HG03521 (cell line): Measurements from ENCODE around the gene SDR9C7.
"Not testable (repeated sequence)": the region's sequence is repeated elsewhere in the genome, so short reads cannot be mapped to it uniquely, and the experiment has no call there.

Experiments used
- ATAC-seq: cut with Tn5 transposase; IDR thresholded peaks from one replicate; pipeline ENCODE4 v1.9.1; 2021; ENCODE audit warnings: mild to moderate bottlenecking, moderate library complexity; ENCODE audit not compliant: unreplicated experiment

The SDR9C7 gene

GRCh38 chr12:56933826-56934625 lies at the start of gene SDR9C7:
Gene SDR9C7, minus strand, starts transcription at chr12:56934408. Its CDS starts 147 bp downstream, at chr12:56934261.
- no peak for ATAC-seq

DNA sequence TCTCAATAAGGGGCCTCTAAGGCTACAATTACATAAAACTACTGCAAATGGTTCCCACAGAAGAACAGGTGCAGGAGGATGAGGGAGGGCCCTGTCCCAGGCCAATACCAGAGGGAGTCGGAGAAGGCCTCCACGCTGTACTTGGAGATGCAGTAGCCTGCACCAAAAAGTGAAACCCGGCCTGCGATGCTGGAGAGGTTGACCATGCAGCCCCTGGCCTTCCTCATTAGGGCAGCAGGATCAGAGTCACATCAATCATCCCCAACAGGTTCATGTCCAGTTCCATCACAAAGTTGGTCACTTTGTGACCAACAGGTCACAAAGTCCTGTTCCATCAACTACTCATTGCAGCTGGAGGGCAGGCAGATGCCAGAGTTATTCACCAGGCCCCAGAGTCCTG lies 49.2 kb upstream of the SDR9C7 start:
- no peak for ATAC-seq

- not testable (repeated sequence) for ATAC-seq
Measured at GRCh38 chr12:56982578-56983236, 48.5 kb upstream of the SDR9C7 start.

DNA sequence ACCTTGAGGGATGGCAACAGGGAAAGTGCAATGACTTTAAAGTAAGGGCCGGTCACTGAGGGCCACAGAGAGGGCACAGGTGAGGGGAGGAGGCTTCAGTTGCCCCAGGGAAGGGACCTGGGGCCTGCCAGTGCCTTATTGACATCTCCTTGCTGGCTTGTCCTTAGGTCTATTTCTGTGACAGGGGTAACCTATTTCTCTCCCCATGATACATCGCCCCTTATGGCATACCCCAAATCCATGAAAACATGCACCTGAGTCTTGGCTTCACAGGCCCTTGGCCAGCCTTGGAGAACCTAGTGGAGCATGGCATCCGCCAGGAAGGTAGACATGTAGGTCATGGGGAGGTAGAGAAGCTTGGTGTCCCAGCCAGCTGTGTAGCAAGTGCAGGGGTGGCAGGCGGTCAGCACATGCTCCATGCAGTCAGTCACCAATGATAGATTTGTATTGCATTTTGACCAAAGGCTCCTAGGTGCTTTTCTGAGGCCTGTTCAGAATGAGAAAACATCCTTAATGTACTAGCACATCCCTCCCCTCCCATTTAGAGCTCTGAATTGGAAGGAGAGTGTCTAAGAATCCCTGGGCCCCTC lies 46.8 kb upstream of the SDR9C7 start:
- ATAC-seq: no peak

DNA sequence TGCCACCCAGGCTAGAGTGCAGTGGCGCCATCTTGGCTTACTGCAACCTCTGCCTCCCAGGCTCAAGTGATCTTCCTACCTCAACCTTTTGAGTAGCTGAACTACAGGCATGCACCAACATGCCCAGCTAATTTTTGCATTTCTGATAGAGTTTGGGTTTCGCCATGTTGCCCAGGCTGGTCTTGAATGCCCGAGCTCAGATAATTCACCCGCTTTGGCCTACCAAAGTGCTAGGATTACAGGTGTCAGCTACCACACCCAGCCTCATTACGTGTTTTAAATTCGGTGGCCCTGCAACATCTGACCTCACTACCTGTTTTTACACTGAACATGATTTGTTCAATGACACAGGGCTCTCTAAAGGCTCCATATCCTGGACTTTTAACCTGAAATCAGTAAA lies 46.1 kb upstream of the SDR9C7 start:
- no peak for ATAC-seq

DNA sequence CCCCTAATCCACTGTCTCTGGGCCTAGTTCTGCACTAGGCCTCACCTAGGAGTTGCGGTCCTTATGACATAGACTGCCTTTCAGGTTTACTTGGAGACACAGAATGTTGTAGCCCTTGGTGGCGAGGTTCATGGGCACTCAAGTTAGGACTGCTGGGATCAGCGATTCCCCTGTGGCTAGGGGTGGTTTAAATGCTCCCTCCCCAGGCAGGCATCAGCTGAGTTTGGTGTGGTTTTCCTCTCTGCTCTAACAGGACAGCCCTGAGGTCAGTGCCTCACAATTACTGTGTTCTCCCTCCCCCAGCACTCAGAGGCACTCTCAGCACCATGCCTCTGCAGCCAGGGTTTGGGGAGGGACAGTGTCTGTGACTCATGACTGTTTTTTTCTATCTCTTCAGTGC lies 45.4 kb upstream of the SDR9C7 start:
- ATAC-seq: no peak

DNA sequence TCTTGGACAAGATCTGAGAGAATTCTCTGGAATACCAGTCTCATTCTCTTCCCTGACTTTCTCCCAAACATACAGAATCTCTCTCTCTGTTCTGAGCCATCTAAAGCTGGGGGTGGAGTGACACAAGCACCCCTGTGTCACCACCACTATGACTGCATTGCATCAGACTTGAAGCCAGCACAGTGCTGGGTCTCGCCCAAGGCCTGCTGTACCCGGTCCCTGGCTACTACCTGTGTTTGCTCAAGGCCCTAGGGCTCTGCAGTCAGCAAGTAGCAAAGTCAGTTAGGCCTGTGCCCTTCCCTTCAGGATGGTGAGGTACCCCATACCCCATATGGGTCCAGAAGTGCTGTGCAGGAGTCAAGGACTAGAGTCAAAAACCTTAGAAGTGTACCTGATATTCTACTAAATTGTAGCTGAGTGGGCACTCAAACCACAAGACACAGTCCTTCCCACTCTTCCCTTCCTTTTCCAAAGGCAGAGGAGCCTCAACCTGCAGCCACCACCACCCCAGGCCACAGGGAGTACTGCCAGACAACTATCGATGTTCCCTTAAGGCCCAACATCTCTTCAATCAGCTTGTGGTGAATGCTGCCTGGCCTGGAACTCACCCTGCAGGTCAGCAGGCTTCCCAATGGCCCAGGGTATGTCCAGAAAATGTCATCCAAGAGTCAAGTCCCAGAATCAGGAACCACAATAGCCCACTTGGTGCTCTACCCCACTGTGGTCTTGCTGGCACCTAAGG lies 44.4 kb upstream of the SDR9C7 start:
- ATAC-seq: no peak

- not testable (repeated sequence) for ATAC-seq
Measured at GRCh38 chr12:56977361-56977760, 43.2 kb upstream of the SDR9C7 start.

DNA sequence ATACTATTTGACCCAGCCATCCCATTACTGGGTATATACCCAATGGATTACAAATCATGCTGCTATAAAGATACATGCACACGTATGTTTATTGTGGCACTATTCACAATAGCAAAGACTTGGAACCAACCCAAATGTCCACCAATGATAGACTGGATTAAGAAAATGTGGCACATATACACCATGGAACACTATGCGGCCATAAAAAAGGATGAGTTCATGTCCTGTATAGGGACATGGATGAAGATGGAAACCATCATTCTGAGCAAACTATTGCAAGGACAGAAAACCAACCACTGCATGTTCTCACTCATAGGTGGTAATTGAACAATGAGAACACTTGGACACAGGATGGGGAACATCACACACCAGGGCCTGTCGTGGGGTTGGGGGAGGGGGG lies 40.0 kb upstream of the SDR9C7 start:
- not testable (repeated sequence) for ATAC-seq

DNA sequence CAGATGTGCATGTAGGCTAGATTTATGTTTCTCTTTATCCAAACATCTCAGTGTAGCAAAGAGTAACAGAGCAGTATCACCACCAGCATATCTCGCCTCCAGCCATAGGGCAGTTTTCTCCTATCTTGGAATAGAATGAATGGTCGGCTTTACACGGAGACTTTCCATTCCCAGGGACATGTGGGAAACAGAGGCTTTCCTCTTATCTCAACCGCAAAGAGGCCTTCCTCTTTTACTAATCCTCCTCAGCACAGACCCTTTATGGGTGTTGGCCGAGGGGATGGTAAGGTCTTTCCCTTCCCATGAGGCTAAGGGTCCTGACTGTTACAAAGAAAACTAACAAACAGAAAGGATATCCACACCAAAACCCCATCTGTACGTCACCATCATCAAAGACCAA lies 34.7 kb upstream of the SDR9C7 start:
- not testable (repeated sequence) for ATAC-seq

GRCh38 chr12:56965997-56966642 lies 31.9 kb upstream of the SDR9C7 start:
- ATAC-seq: not testable (repeated sequence)

GRCh38 chr12:56965124-56965523 lies 30.9 kb upstream of the SDR9C7 start:
- not testable (repeated sequence) for ATAC-seq

GRCh38 chr12:56963557-56963956 lies 29.3 kb upstream of the SDR9C7 start:
- ATAC-seq: not testable (repeated sequence)

DNA sequence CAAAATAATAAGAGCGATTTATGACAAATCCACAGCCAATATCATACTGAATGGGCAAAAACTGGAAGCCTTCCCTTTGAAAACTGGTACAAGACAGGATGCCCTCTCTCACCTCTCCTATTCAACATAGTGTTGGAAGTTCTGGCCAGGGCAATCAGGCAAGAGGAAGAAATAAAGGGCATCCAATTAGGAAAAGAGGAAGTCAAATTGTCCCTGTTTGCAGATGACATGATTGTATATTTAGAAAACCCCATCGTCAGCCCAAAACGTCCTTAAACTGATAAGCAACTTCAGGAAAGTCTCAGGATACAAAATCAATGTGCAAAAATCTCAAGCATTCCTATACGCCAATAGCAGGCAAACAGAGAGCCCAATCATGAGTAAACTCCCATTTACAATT lies 28.0 kb upstream of the SDR9C7 start:
- not testable (repeated sequence) for ATAC-seq

DNA sequence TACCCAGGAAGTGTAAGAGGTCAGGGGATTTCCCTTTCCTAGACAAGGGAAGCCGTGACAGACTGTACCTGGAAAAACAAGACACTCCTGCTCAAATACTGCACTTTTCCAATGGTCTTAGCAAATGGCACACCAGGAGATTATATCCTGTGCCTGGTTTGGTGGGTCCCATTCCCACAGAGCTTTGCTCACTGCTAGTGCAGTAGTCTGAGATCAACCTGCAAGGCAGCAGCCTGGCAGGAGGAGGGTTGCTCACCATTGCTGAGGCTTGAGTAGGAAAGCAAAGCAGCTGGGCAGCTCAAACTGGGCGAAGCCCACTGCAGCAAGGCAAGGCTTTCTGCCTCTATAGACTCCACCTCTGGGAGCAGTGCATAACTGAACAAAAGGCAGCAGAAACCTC lies 24.2 kb upstream of the SDR9C7 start:
- ATAC-seq: no peak

GRCh38 chr12:56957229-56958052 lies 23.2 kb upstream of the SDR9C7 start, which contains the start of gene RDH16:
Gene RDH16, minus strand, starts transcription at chr12:56957608. Its CDS starts 146 bp downstream, at chr12:56957462.
- ATAC-seq: no peak

- ATAC-seq: no peak
Measured at GRCh38 chr12:56955631-56956256, 21.5 kb upstream of the SDR9C7 start.

DNA sequence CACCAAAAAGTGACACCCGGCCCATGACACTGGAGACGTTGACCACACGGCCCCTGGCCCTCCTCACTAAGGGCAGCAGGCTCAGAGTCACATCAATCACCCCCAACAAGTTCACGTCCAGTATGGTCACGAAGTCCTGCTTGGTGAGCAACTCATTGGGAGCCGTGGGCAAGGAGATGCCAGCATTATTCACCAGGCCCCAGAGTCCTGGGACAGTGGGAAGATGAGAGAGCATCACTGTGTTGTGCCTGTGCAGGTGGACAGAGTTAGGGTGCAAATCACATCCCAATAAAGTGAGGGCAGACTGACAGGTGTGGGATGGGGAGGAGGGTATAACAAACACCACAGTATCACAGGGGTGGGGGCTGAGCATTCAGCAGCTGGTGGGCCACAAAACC lies 20.7 kb upstream of the SDR9C7 start:
- no peak for ATAC-seq
